HG03460 (cell line): ENCODE measurements around the gene IRAK2.

Experiments used
- ATAC-seq: cut with Tn5 transposase; IDR thresholded peaks from one replicate; pipeline ENCODE4 v1.9.1; 2021; ENCODE audit not compliant: unreplicated experiment

The IRAK2 gene

GRCh38 chr3:10223676-10224639 is 59.2 kb downstream of the IRAK2 start:
- peak; percentile 59 for ATAC-seq

GRCh38 chr3:10224794-10225665 is 60.3 kb downstream of the IRAK2 start:
- no peak for ATAC-seq

- ATAC-seq, result no peak
Observed at GRCh38 chr3:10226293-10226692, 61.6 kb downstream of the IRAK2 start.

- no peak for ATAC-seq
Observed at GRCh38 chr3:10228248-10228950, 63.7 kb downstream of the IRAK2 start.

- ATAC-seq, result no peak
Observed at GRCh38 chr3:10229576-10229975, 64.9 kb downstream of the IRAK2 start.

- no peak for ATAC-seq
Observed at GRCh38 chr3:10232137-10232536, 67.4 kb downstream of the IRAK2 start.

- no peak for ATAC-seq
Observed at GRCh38 chr3:10233988-10234387, 69.3 kb downstream of the IRAK2 start.

GRCh38 chr3:10234526-10235230 is 70.0 kb downstream of the IRAK2 start:
- ATAC-seq, result no peak

- no peak for ATAC-seq
Observed at GRCh38 chr3:10235551-10235950, 70.8 kb downstream of the IRAK2 start.

- no peak for ATAC-seq
Observed at GRCh38 chr3:10238345-10239183, 73.8 kb downstream of the IRAK2 start.

GRCh38 chr3:10240799-10241198 is 76.1 kb downstream of the IRAK2 start:
- no peak for ATAC-seq

- no peak for ATAC-seq
Observed at GRCh38 chr3:10242182-10243065, 77.7 kb downstream of the IRAK2 start.

GRCh38 chr3:10244009-10244408 is 79.3 kb downstream of the IRAK2 start:
- no peak for ATAC-seq

- no peak for ATAC-seq
Observed at GRCh38 chr3:10245081-10245712, 80.5 kb downstream of the IRAK2 start.

- no peak for ATAC-seq
Observed at GRCh38 chr3:10247679-10248183, 83.0 kb downstream of the IRAK2 start.

GRCh38 chr3:10248184-10248983 is 83.7 kb downstream of the IRAK2 start, which contains the start of gene TATDN2:
TSS of gene TATDN2 (plus strand) at chr3:10248459. CDS start at chr3:10249201, 742 bp downstream.
- peak; percentile 95 for ATAC-seq
